PC-3 (cell line): ENCODE measurements around the gene APC. TPM values are rescaled to one million over a fixed set of nuclear protein-coding genes. Genes with fewer than 3 reads are reported as not detected.

Experiments used
- ATAC-seq: fragments of 200-7000 bp; cut with Tn5 transposase; 2 replicates; pipeline ENCODE4 v1.9.1; 2020; ENCODE audit warnings: mild to moderate bottlenecking, moderate library complexity
- BruUV-seq: library from RNA; stranded (reverse); fragments of 400-500 nt; replicated peaks from 2 replicates; lab custom pipeline; 2021; lab: Mats Ljungman, UMichigan
- CTCF ChIA-PET: fragments of 300-600 bp; sonication (Branson Sonifier 250); formaldehyde crosslinking; loops from one replicate; lab custom pipeline; 2022; ENCODE audit warnings: antibody characterized with exemption; lab: Charles Lee
- POLR2A ChIA-PET: fragments of 300-600 bp; sonication (Branson Sonifier 250); formaldehyde crosslinking; loops from one replicate; lab custom pipeline; 2022; ENCODE audit warnings: antibody characterized with exemption; ENCODE audit not compliant: unreplicated experiment; lab: Charles Lee
- DNase-seq: peaks from one replicate; pipeline ENCODE4 v3.0.0-alpha.2; 2015
- H2AFZ ChIP-seq: fragments of 300-600 bp; sonication (generic); 2 replicates; pipeline ENCODE4 v1.6.0; 2016; ENCODE audit warnings: antibody characterized with exemption, low read length
- H3F3A ChIP-seq: fragments of 300-600 bp; sonication (generic); one replicate; pipeline ENCODE4 v1.6.0; 2017; ENCODE audit warnings: antibody characterized with exemption, low read length, control low read depth, mild to moderate bottlenecking; ENCODE audit not compliant: unreplicated experiment
- H3K27ac ChIP-seq: fragments of 300-600 bp; sonication (generic); 2 replicates; pipeline ENCODE4 v1.5.1; 2016; ENCODE audit warnings: mild to moderate bottlenecking, low read length
- H3K27me3 ChIP-seq: fragments of 300-600 bp; sonication (generic); 2 replicates; pipeline ENCODE4 v1.6.1; 2016; ENCODE audit warnings: low read length, mixed read lengths
- H3K36me3 ChIP-seq: fragments of 300-600 bp; sonication (generic); 2 replicates; pipeline ENCODE4 v1.6.1; 2016; ENCODE audit warnings: low read depth, mixed run types, low read length, mixed read lengths
- H3K4me1 ChIP-seq: fragments of 300-600 bp; sonication (generic); 2 replicates; pipeline ENCODE4 v1.5.1; 2016; ENCODE audit warnings: low read length; ENCODE audit not compliant: insufficient read depth
- H3K4me2 ChIP-seq: fragments of 300-600 bp; sonication (generic); 2 replicates; pipeline ENCODE4 v1.6.0; 2016; ENCODE audit warnings: low read length
- H3K4me3 ChIP-seq: fragments of 300-600 bp; sonication (generic); 2 replicates; pipeline ENCODE4 v1.5.1; 2016; ENCODE audit warnings: mild to moderate bottlenecking, low read length, mixed read lengths
- H3K79me2 ChIP-seq: fragments of 300-600 bp; sonication (generic); 2 replicates; pipeline ENCODE4 v1.6.1; 2017; ENCODE audit warnings: low read length, mixed read lengths
- H3K9ac ChIP-seq: fragments of 300-600 bp; sonication (generic); 2 replicates; pipeline ENCODE4 v1.6.0; 2016; ENCODE audit warnings: mild to moderate bottlenecking, low read length
- H3K9me2 ChIP-seq: fragments of 300-600 bp; sonication (generic); replicated peaks from 2 replicates; pipeline ENCODE4 v1.6.1; 2016; ENCODE audit warnings: mixed run types, low read length, mixed read lengths
- H3K9me3 ChIP-seq: fragments of 300-600 bp; sonication (generic); 2 replicates; pipeline ENCODE4 v1.6.1; 2016; ENCODE audit warnings: low read length, mixed read lengths
- H4K20me1 ChIP-seq: fragments of 300-600 bp; sonication (generic); 2 replicates; pipeline ENCODE4 v1.6.1; 2016; ENCODE audit warnings: low read length, mixed read lengths
- CTCF ChIP-seq: fragments of 300-600 bp; sonication (generic); conservative IDR thresholded peaks from 2 replicates; pipeline ENCODE4 v1.5.1; 2017; ENCODE audit warnings: antibody characterized with exemption, low read depth, mild to moderate bottlenecking, low read length
- EZH2 ChIP-seq: fragments of 300-600 bp; sonication (generic); IDR thresholded peaks from one replicate; pipeline ENCODE4 v1.6.1; 2017; ENCODE audit warnings: antibody characterized with exemption, mild to moderate bottlenecking, low read length; ENCODE audit not compliant: unreplicated experiment
- EZH2phosphoT487 ChIP-seq: fragments of 300-600 bp; sonication (generic); IDR thresholded peaks from 2 replicates; pipeline ENCODE4 v1.6.1; 2018; ENCODE audit warnings: mild to moderate bottlenecking, antibody characterized with exemption, low read length, borderline replicate concordance
- intact Hi-C: fragments of 100-400 bp; cut with micrococcal nuclease; formaldehyde crosslinking; loops from 2 replicates; pipeline ENCODE4 v1.9.0; 2023
- total RNA-seq: library from RNA; depleted of rRNA; stranded (reverse); fragments of >200 nt; gene quantifications from 2 replicates; pipeline ENCODE4 v1.2.3, GENCODE V29; 2014

Gene APC
- total RNA-seq, 1 experiment from 2014 or later, result 31.7 TPM

- DNase-seq, result no peak
- no peaks in the 10 kb centered on the region for H3K27me3 ChIP-seq
- TF ChIP-seq EZH2phosphoT487, result no peak
- no peak for TF ChIP-seq EZH2
- TF ChIP-seq CTCF, result no peak
- H3K9me3 ChIP-seq, result no peaks in the 10 kb centered on the region
- no peak for ATAC-seq
- H3K9ac ChIP-seq, result no peak overlapping the region
- ChIA-PET POLR2A (no interaction called here), CTCF (no interaction called here)
- H2AFZ ChIP-seq, result no peak overlapping the region
- 0 out of 2 replicates have a peak, but pooled peaks cover 3% of the 10 kb centered on the region for H4K20me1 ChIP-seq
- H3K79me2 ChIP-seq, result no peaks in the 10 kb centered on the region
- peaks cover 11% of the 10 kb centered on the region for H3K4me1 ChIP-seq
- H3K27ac ChIP-seq, result no peak overlapping the region
- H3K4me3 ChIP-seq, result no peak overlapping the region
- no peaks in the 10 kb centered on the region for H3F3A ChIP-seq
- no peak overlapping the region for H3K4me2 ChIP-seq
- no peaks in the 10 kb centered on the region for H3K9me2 ChIP-seq
- intact Hi-C loops, result no loop called here
- peaks cover 35% of the 10 kb centered on the region; the same call in 1 of the 2 replicates for H3K36me3 ChIP-seq
- BruUV-seq, result no TSS peak
Observed at GRCh38 chr5:112880219-112880964, 142.7 kb downstream of the APC start.

GRCh38 chr5:112883192-112883591 lies 145.5 kb downstream of the APC start:
- intact Hi-C loops, result no loop called here

More at GRCh38 chr5:112883192-112883591, 145.5 kb downstream of the APC start:
- no peak for TF ChIP-seq CTCF
- TF ChIP-seq EZH2phosphoT487, result no peak
- no peak for TF ChIP-seq EZH2
- no peaks in the 10 kb centered on the region for H3K9me2 ChIP-seq
- no peaks in the 10 kb centered on the region for H3F3A ChIP-seq
- no peak overlapping the region for H2AFZ ChIP-seq
- BruUV-seq, result no TSS peak
- ChIA-PET CTCF (no interaction called here), POLR2A (no interaction called here)
- no peaks in the 10 kb centered on the region for H3K79me2 ChIP-seq
- no peak overlapping the region for H3K27ac ChIP-seq
- peaks cover 9% of the 10 kb centered on the region for H3K4me1 ChIP-seq
- DNase-seq, result no peak
- no peak for ATAC-seq
- H3K27me3 ChIP-seq, result no peaks in the 10 kb centered on the region
- H4K20me1 ChIP-seq, result no peaks in the 10 kb centered on the region
- no peak overlapping the region for H3K4me2 ChIP-seq
- H3K4me3 ChIP-seq, result no peak overlapping the region
- peaks cover 43% of the 10 kb centered on the region for H3K36me3 ChIP-seq
- H3K9ac ChIP-seq, result no peak overlapping the region
- no peaks in the 10 kb centered on the region for H3K9me3 ChIP-seq
